G401 (cell line): ENCODE data around the gene FMOD. TPM values are rescaled to one million over a fixed set of nuclear protein-coding genes. Genes with fewer than 3 reads are reported as not detected.

Experiments
- DNase-seq: peaks from one replicate; pipeline ENCODE4 v3.0.0-alpha.2; 2015; ENCODE audit warnings: low spot score
- in situ Hi-C: cut with HindIII; loops from 2 replicates; pipeline ENCODE4 v1.10.0; 2016; ENCODE audit warnings: low sequenced_read_pairs, mixed read lengths
- total RNA-seq: library from RNA; depleted of rRNA; stranded (reverse); fragments of >200 nt; shearing (Covaris generic); gene quantifications from 2 replicates; pipeline ENCODE4 v1.2.3, GENCODE V29; 2014; rRNA removed

FMOD gene
- total RNA-seq = not detected in 2 replicates

DNA sequence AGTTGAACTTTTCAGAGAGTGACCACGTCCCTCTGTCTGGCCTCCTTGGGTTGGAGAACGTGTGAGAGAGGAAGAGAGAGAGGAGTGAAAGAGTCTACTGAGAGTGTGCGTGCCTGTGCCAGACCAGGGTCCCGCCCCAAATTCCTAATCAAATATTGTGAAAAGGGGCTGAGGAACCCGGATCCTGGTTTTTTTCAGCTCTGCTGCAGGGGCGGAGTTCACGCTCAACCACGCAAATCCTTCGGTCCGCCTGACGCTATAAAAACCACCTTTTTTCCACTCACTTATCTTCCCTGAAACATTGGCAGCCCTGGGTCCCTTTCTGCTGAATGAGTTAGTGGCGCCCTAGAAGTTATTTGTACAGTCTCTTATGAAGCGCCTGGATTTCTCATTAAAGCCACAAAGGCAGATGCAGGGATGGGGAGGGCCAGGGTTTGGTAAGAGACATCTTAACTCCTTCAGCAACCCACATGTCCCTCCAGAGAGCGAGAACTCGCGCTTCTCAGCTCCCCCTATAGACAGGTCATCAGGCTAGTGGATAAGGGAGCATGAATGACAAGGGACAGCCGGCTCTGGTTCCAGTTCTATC lies at the start of gene FMOD:
TSS of gene FMOD (minus strand) at position 86 of the 589 bp plus-strand sequence. CDS start 2,852 bp downstream, outside the sequence.
- in situ Hi-C loops = loop anchor here (25.0 kb wide), 2 partner anchors 89 to 111 kb away; no protein-coding TSS in a partner anchor
- DNase-seq = no peak

GRCh38 chr1:203396595-203397194 lies 45.8 kb upstream of the FMOD start:
- in situ Hi-C loops = no loop called here
- no peak for DNase-seq

GRCh38 chr1:203395751-203396150 lies 44.8 kb upstream of the FMOD start:
- in situ Hi-C loops = no loop called here
- DNase-seq = no peak

DNA sequence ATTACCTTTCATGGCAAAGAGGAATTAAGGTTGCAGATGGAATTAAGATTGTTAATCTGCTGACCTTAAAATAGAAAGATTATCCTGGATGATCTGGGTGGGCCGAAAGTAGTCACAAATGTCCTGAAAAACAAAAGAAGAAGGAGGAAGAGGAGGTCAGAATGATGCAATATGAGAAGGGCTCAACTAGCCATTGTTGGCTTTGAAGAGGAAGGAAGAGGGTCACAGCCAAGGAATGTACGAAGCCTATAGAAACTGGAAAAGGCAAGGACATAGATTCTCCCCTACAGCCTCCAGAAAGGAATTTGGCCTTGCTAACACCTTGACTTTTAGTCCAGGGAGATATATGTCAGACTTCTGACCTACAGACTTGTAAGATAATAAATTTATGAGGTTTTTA lies 39.4 kb upstream of the FMOD start:
- DNase-seq = no peak
- in situ Hi-C loops = no loop called here

- no peak for DNase-seq
- in situ Hi-C loops = no loop called here
These were observed 37.8 kb upstream of the FMOD start for GRCh38 chr1:203388683-203389082.

DNA sequence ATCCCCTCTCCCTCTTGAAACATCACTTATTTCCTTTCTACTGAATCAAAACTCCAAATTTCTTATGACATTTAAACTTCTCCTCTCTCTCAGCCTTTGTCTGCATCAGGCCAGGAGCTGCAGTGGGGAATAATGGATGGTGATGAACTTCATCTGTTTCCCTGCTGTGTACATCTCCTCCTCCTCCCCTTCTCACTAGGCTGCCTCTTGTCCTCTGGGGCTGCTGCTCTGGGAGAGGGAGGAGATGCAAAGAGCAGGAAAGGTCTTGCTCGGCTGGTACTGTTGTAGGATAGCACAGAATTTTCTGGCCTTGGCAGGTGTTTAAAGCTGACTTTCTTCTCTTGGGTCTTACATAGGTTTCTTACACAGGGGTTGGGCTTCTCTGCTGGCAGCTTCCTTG lies 31.1 kb upstream of the FMOD start:
- in situ Hi-C loops = no loop called here
- no peak for DNase-seq

DNA sequence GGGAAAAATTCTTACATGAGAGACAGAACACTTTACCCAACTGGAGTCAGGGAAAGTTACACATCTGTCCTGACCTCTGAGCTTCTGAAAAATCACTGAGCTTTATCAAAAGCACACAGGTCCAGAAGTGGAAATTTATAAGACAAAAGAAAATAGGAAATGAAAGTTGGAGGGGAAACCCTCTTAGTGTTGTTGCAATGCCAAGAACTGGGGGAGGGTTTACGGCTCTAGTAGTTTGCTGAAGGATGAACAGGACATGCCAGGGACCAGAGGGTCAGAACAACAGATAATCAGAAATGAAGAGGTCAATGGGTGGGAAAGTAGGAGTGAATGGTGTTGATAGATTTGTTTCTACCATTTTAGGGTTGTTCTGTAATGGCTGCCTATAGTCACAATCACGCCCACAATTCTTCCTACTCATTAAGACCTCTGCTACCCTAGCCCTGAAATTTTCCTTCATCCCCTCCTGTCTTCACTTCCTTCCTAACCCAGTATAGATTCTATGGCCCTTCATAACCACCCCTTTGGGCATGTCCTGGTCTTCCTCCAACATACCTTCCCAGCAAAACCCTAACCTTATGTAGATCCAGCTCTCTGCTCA lies 30.3 kb upstream of the FMOD start:
- in situ Hi-C loops = no loop called here
- DNase-seq = no peak

- no peak for DNase-seq
- in situ Hi-C loops = no loop called here
These were observed 29.7 kb upstream of the FMOD start for GRCh38 chr1:203380420-203381150.

DNA sequence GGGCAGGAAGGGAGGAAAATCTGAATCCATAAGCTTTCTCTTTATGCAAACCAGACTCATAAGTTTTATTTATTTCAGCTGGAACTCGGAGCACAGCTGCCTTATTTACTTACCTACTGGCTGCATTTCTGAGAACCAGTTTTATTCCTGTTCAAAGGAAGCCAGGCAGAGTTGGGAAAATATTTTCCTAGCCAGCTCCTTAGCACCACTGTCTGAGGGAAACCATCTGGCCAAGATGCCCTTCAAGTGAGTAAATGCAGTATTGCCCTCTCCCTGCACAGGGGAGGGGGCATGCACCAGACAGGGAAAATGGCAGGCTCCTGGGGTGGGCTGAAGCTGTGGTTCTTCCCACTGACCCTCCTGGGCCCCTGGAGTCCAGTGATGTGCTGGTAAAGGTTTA lies 28.9 kb upstream of the FMOD start:
- DNase-seq = no peak
- in situ Hi-C loops = no loop called here

DNA sequence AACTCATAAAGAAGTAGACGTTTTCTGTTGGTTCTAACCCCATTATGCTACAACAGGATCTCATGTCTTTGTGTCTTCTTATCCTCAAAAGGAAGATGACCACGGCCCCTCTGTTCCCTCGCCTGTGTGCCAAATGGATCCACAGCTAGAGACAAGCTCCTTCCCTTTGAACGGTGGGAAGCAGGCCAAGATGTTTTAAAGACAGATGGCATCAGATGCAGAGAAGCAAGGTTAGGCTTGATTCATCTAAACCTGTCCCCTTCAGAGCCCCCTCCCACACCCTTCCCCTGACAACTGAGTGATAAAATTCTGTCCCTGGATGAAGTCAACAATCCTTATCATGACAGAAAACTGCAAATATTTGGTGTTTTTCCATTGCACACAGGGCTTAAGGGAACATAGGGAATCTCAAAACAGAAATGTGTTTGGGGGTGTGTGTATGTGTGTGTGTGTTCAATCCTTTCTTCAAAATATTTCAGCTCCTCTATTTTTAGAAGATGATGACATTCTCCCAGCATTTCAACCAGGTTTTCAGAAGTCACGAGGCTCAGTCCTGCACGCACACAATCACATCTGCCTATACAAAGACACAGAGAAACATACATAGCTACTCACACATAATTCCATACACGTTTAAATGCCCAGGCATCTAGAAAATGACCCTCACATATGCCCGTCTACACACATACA lies 27.8 kb upstream of the FMOD start:
- peak; percentile 88 for DNase-seq
- in situ Hi-C loops = no loop called here

DNA sequence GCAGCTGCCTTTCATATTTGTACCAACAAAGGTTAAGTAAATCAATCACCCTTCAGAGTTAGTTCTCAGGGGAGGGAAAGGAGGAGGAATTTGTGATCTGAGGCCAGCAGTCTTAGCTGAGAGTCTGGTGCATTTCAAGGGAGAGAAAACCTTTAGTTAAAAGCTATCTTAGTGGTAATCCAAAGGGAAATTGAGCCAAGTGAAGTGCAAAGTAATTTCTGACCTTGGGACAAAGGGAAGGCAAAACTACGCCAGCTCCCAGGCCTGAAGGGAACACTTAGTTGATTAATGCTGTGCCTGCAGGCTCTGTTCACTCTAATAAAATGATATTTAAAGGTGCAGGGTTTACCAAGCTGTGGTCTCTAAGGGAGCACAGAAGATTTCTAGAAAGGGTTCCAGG lies 23.1 kb upstream of the FMOD start:
- in situ Hi-C loops = loop anchor here (25.0 kb wide), 2 partner anchors 88 to 112 kb away; no protein-coding TSS in a partner anchor
- DNase-seq = no peak

- no peak for DNase-seq
- in situ Hi-C loops = loop anchor here (25.0 kb wide), 2 partner anchors 89 to 111 kb away; no protein-coding TSS in a partner anchor
These were observed 22.1 kb upstream of the FMOD start for GRCh38 chr1:203373002-203373401.

- in situ Hi-C loops = loop anchor here (25.0 kb wide), 2 partner anchors 91 to 109 kb away; no protein-coding TSS in a partner anchor
These were observed 20.4 kb upstream of the FMOD start for GRCh38 chr1:203371288-203371687.

DNA sequence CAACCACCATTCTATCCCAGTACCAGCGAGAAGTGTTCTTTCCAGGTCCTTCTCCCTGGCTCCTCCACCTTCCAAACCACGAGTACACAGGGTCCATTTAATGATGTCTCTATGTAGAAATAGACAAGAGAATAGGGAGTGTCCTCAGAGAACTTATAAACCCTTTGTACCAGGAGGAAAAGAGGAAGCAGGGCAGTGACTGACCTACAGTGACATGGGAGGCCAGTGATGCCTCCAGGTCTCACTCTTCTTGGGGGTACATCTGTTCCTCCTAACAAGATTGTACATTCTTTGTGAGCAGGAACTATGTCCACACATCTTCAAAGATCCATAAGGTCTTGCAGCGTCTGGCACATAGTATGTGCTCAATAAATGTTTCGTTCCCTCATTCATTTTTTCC lies 18.7 kb upstream of the FMOD start:
- in situ Hi-C loops = loop anchor here (25.0 kb wide), 2 partner anchors 93 to 107 kb away; no protein-coding TSS in a partner anchor

More at GRCh38 chr1:203371288-203371687, 20.4 kb upstream of the FMOD start:
- no peak for DNase-seq

DNA sequence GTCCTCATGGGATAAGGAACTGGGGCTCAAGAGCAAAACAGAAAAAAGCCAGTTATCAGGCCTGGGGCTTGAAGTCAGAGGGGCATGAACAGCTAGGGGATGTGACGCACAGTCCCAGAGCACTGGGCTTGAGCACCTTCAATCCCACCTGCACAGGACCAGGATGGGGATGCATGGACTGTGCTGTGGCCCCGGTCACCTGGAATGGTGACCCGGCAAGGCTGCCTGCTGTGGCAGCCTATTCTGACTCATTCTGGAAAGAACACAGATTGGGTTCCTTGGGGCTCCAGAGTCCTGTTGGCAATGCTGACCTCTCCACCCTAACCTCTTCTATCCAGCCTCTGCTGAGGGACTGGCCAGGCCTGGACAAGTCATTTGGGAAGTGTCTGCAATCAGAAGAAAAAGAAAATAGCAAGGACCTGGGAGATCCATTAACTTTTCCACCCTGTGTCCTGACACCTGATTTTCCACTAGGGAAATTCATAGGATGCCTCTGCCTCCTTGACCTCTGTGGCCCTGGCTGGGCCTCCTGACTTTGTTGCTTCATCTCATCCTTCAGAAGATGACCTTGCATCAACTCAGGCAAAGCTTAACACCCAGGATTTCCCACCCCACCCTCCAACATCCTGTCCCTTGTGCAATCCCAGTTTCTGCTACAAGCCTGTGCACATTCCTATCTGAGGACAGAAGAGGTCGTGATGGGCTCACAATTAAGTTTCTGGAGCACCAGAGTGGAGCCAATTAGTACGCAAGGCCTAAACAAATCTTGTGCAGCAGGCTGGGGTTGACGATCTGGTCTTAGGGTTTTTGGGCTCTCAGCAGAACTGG lies 17.9 kb upstream of the FMOD start:
- in situ Hi-C loops = loop anchor here (25.0 kb wide), 2 partner anchors 93 to 107 kb away; no protein-coding TSS in a partner anchor
- DNase-seq = peak; percentile 34

More for the DNA sequence above, 18.7 kb upstream of the FMOD start:
- no peak for DNase-seq

DNA sequence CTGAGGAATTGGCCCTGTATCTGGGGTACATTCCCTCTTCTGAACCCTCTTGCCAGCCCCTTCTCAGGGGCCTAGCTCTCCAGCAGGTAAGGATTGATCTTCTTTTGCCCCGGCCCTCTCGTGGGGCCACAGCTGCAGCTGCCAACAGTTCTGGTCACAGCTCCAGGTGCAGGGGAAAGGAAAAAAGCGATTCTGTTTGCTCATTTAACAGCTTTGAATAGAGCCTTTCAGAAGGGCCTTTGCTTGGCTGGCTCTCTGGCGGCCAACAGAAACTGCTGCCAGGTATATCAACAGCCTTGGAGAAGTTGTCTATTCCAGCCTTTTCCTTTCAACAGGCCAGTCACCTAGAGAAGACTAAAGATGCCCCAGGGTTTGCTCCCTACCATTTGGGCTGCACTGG lies 16.1 kb upstream of the FMOD start:
- DNase-seq = no peak
- in situ Hi-C loops = loop anchor here (25.0 kb wide), 2 partner anchors 95 to 105 kb away; no protein-coding TSS in a partner anchor

DNA sequence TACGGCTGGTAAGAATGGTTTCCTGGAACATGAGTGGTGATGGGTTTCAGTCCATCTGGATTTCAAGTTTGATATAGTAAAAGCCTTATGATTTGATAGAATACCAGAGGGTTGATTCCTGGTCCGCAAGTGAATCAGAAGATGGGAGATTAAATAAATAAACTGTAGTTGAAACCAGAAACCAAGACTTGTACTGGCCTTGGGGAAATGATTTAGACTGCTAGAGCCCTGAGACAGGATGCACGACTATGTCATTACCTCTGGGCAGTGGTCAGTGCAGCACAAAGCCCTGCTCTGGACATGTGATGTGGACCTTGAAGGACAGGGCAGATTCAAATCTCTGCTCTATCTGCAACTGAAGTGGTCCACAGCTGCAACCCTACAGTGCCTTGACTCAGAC lies 15.6 kb upstream of the FMOD start:
- DNase-seq = no peak
- in situ Hi-C loops = loop anchor here (25.0 kb wide), 2 partner anchors 96 to 104 kb away; no protein-coding TSS in a partner anchor

DNA sequence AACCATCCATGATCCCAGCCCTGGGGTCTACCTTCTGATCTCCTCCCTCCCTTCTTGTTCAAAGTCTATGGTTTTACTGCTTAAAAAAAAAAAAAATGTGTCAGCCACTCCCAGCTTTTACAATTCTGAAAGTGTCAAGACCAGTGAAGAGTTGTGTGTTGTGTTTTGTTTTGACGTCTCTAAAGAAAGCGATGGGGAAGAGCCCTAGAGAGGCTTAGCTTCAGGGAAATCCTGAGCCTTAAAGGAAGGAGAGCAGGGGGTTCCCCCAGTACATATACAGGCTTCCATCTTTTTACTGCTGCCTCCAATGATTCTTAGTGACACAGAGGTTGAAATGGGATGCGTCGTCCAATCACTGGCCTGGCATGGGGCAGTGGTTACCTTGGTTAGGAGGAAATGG lies 13.9 kb upstream of the FMOD start:
- in situ Hi-C loops = loop anchor here (25.0 kb wide), 2 partner anchors 97 to 103 kb away; no protein-coding TSS in a partner anchor
- DNase-seq = no peak
